K562 (cell line): ENCODE measurements around the gene MBOAT2. TPM values are rescaled to one million over a fixed set of nuclear protein-coding genes. Genes with fewer than 3 reads are reported as not detected.
A peak's percentile ranks its signal among the peaks of the same experiment; 100 is the strongest.

Experiments
- ATAC-seq: fragments of 200-7000 bp; cut with Tn5 transposase; 3 replicates; pipeline ENCODE4 v1.9.1; 2020; ENCODE audit warnings: moderate library complexity
- BruUV-seq: library from RNA; stranded (reverse); fragments of 400-500 nt; replicated peaks from 2 replicates; lab custom pipeline; 2021; lab: Mats Ljungman, UMichigan
- CTCF ChIA-PET: fragments of 300-600 bp; formaldehyde crosslinking; extraction: SDS; loops from one replicate; lab custom pipeline; 2021; ENCODE audit warnings: low intra/inter-chr PET ratio; lab: Yijun Ruan, JAX
- POLR2A ChIA-PET: fragments of 300-600, 350-650 bp; sonication (Branson Sonifier 250); formaldehyde crosslinking; extraction: SDS; loops from one replicate; lab custom pipeline; 2021; ENCODE audit warnings: antibody characterized with exemption, inconsistent platforms; lab: Yijun Ruan, JAX
- DNase-seq, 4 experiments: peaks; one replicate each; pipeline versions ENCODE4 v3.0.0 to v3.0.0-alpha.2; 2011 to 2018; ENCODE audit warnings: low spot score in 3 of 4, mixed read lengths in 3 of 4; ENCODE audit errors: extremely low read depth in 1 of 4
- FAIRE-seq: peaks from 2 replicates; lab custom pipeline; 2011; peaks lifted over from hg19 to GRCh38; lab: Jason Lieb, UNC
- H2AFZ ChIP-seq: 2 replicates; pipeline ENCODE4 v1.6.0; 2011; ENCODE audit warnings: low read depth, low read length, control low read depth, inconsistent platforms
- H3K27ac ChIP-seq: fragments of 200-600 bp; 3 replicates; pipeline ENCODE4 v1.8.0; 2011; ENCODE audit warnings: low read depth, mild to moderate bottlenecking, control low read depth, inconsistent platforms, low read length, moderate library complexity, mixed read lengths; ENCODE audit errors: extremely low read depth
- H3K27me3 ChIP-seq, 2 experiments: fragments of 300-600 bp in 1 of 2; 2 replicates in 1 of 2; 3 replicates in 1 of 2; pipeline versions ENCODE4 v1.6.0 to v1.8.0; 2011; ENCODE audit warnings: inconsistent platforms in 2 of 2, low read length in 2 of 2, mild to moderate bottlenecking in 1 of 2, mixed read lengths in 1 of 2, moderate library complexity in 1 of 2; ENCODE audit not compliant: control insufficient read depth in 2 of 2, insufficient read depth in 2 of 2
- H3K36me3 ChIP-seq: fragments of 300-600 bp; 3 replicates; pipeline ENCODE4 v1.8.0; 2011; ENCODE audit warnings: mild to moderate bottlenecking, low read length, inconsistent platforms; ENCODE audit not compliant: control insufficient read depth, insufficient read depth
- H3K4me1 ChIP-seq, 2 experiments: fragments of 200-600 bp in 1 of 2; replicated peaks in 1 of 2; 2 replicates in 1 of 2; 3 replicates in 1 of 2; pipeline versions ENCODE4 v1.5.1 to v1.8.0; 2011; ENCODE audit warnings: inconsistent platforms in 2 of 2, low read length in 2 of 2, mild to moderate bottlenecking in 1 of 2, mixed read lengths in 1 of 2, moderate library complexity in 1 of 2; ENCODE audit not compliant: control insufficient read depth in 2 of 2, insufficient read depth in 2 of 2
- H3K4me2 ChIP-seq: 2 replicates; pipeline ENCODE4 v1.6.1; 2011; ENCODE audit warnings: low read length, control low read depth, inconsistent platforms, mixed read lengths; ENCODE audit not compliant: insufficient read depth
- H3K4me3 ChIP-seq: fragments of 200-600 bp; sonication (generic), shearing (Covaris generic); 2 replicates; pipeline ENCODE4 v1.5.1; 2016; ENCODE audit warnings: control low read depth, inconsistent platforms
- H3K79me2 ChIP-seq: fragments of 200-600 bp; 3 replicates; pipeline ENCODE4 v1.8.0; 2011; ENCODE audit warnings: low read length, inconsistent platforms; ENCODE audit not compliant: control insufficient read depth, insufficient read depth
- H3K9ac ChIP-seq, 2 experiments: 2 replicates each; pipeline versions ENCODE4 v1.6.0 to v1.6.1; 2011; ENCODE audit warnings: low read depth in 2 of 2, low read length in 2 of 2, control low read depth in 1 of 2, inconsistent platforms in 1 of 2, mild to moderate bottlenecking in 1 of 2, mixed read lengths in 1 of 2; ENCODE audit not compliant: insufficient read depth in 1 of 2
- H3K9me1 ChIP-seq: one replicate; pipeline ENCODE4 v1.6.0; 2011; ENCODE audit warnings: inconsistent platforms, mild to moderate bottlenecking, low read length, moderate library complexity; ENCODE audit not compliant: control insufficient read depth, insufficient read depth
- H3K9me3 ChIP-seq: replicated peaks from 2 replicates; pipeline ENCODE4 v1.5.1; 2011; ENCODE audit warnings: low read depth, low read length, inconsistent platforms; ENCODE audit not compliant: control insufficient read depth, insufficient read depth
- H4K20me1 ChIP-seq: replicated peaks from 2 replicates; pipeline ENCODE4 v1.6.1; 2011; ENCODE audit warnings: low read length, inconsistent platforms, mixed read lengths; ENCODE audit not compliant: control insufficient read depth, insufficient read depth
- DNMT1 ChIP-seq: fragments of 450-650 bp; IDR thresholded peaks from 2 replicates; pipeline ENCODE4 v1.6.1; 2016; ENCODE audit warnings: antibody characterized with exemption, mild to moderate bottlenecking
- HIVEP1 ChIP-seq: fragments of 250-450 bp; sonication (Bioruptor Pico); IDR thresholded peaks from 2 replicates; pipeline ENCODE4 v1.4.0; 2020; ENCODE audit warnings: mild to moderate bottlenecking
- MTA3 ChIP-seq: fragments of 450-650 bp; formaldehyde crosslinking; IDR thresholded peaks from 2 replicates; pipeline ENCODE4 v1.6.1; 2017; ENCODE audit warnings: mild to moderate bottlenecking, borderline replicate concordance
- NFE2 ChIP-seq: IDR thresholded peaks from 2 replicates; pipeline ENCODE4 v1.6.1; 2014; ENCODE audit warnings: antibody characterized with exemption, low read depth
- RBM22 ChIP-seq: fragments of 200-400 bp; formaldehyde crosslinking; IDR thresholded peaks from 2 replicates; pipeline ENCODE4 v1.6.1; 2018; ENCODE audit warnings: low read length, low read depth; ENCODE audit not compliant: poor library complexity, severe bottlenecking
- UBTF ChIP-seq, 2 experiments: IDR thresholded peaks; 2 replicates each; pipeline ENCODE4 v1.6.1; 2012; ENCODE audit warnings: improper control_type of control experiment in 2 of 2, low read depth in 2 of 2, low read length in 2 of 2, borderline replicate concordance in 1 of 2
- USF2 ChIP-seq: sonication (generic); formaldehyde crosslinking; IDR thresholded peaks from 2 replicates; pipeline ENCODE4 v1.5.0; 2020; ENCODE audit warnings: missing genetic modification reagents
- ZKSCAN8 ChIP-seq: fragments of 200-800 bp; sonication (Bioruptor generic); IDR thresholded peaks from 2 replicates; pipeline ENCODE4 v1.6.1; 2016; ENCODE audit warnings: missing genetic modification characterization, missing compliant biosample characterization
- ZNF316 ChIP-seq: fragments of 450-650 bp; IDR thresholded peaks from 2 replicates; pipeline ENCODE4 v1.6.1; 2016
- WGBS: fragments of 100-300 bp; shearing (Covaris generic); methylation state at CpG from one replicate; pipeline ENCODE4 v1.1.6; 2016; ENCODE audit warnings: low coverage, mixed read lengths; ENCODE audit not compliant: insufficient coverage; ENCODE audit errors: missing lambda C conversion rate; 5-methylcytosine and 5-hydroxymethylcytosine counted together
- in situ Hi-C: fragments of 300-500 bp; cut with MboI; formaldehyde crosslinking; loops from 4 replicates; pipeline ENCODE4 v1.15.0; 2018; ENCODE audit warnings: inconsistent platforms, mixed read lengths
- intact Hi-C: fragments of 100-400 bp; cut with micrococcal nuclease; formaldehyde crosslinking; loops from 2 replicates; pipeline ENCODE4 v1.14.2; 2022
- polyA plus RNA-seq, 8 experiments: library from polyadenylated mRNA; depleted of rRNA in 4 of 8; stranded (reverse) in 5 of 8; unstranded in 3 of 8; fragments of >200 nt; fragmentation: Nextera tagmentation in 2 of 8; fragmentation: Illumina TruSeq in 1 of 8; extraction: Ambion mirVana in 2 of 8; extraction: Trizol in 1 of 8; gene quantifications; 2 replicates each; pipeline versions ENCODE4 v1.2.1 to v1.2.3, GENCODE V29; 2011 to 2014; ENCODE audit warnings: inconsistent platforms in 1 of 8, missing spikeins in 1 of 8
- total RNA-seq, 7 experiments: library from RNA; depleted of rRNA in 6 of 7; stranded (reverse); fragments of >200 nt in 6 of 7; fragmentation: Illumina TruSeq in 2 of 7; extraction: Trizol in 2 of 7; gene quantifications; 2 replicates each; pipeline versions ENCODE4 v1.2.1 to v1.2.3, GENCODE V29; 2011 to 2021; ENCODE audit warnings: low replicate concordance in 1 of 7

MBOAT2 gene
- total and polyA plus RNA-seq, 9 of the 15 experiments (the other 6 are each of a cell fraction or from before 2014, with no cell fraction given) = 8.4 to 122 (median 27.6) TPM

DNA sequence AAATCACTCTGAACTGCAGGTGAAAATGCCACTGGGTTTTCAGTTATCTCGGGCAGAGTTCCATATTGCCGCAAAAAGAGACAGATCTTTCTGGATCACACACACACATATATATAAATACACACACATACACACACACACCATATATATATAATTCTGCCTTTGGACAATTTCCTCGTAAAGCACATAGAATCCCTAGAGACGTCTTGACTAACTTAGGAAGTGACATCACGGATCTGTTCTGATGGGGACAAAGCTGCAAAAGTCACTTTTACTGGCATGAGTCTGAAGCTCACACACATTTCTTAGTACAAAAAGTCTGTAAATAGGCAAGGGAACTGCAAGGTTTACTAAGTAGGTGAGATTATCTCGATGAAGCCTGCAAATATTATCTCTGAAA lies 28.6 kb upstream of the MBOAT2 start:
- ATAC-seq = no peak
- Histone ChIP-seq H3K27ac (no peak overlapping the region), H3K9me1 (no peaks in the 10 kb centered on the region), H3K9me3 (no peaks in the 10 kb centered on the region), H3K36me3 (no peaks in the 10 kb centered on the region), H3K79me2 (no peaks in the 10 kb centered on the region), H3K4me2 (no peak overlapping the region), H3K9ac (no peak overlapping the region), H4K20me1 (no peaks in the 10 kb centered on the region), H2AFZ (peak overlapping the region; percentile 83), H3K4me3 (no peak overlapping the region), H3K4me1 (peaks cover 7 to 19% of the 10 kb centered on the region in 2 experiments; a peak in 4 of 5 replicates), H3K27me3 (no peaks in the 10 kb centered on the region)
- ChIA-PET POLR2A (interaction anchor here (2.1 kb wide), 1 partner anchor 14 kb away, joined by 9 read pairs; no protein-coding TSS in a partner anchor), CTCF (no interaction called here)
- in situ Hi-C loops (no loop called here), intact Hi-C loops (no loop called here)
- 68% methylated on average over 6 of the region's 6 CpGs for WGBS
- FAIRE-seq = no peak
- DNase-seq = no peak
- BruUV-seq = no TSS peak
- TF ChIP-seq ZNF316 = no peak
- no peak for TF ChIP-seq MTA3
- TF ChIP-seq USF2 (CRISPR knock-in tag) = no peak
- no peak for TF ChIP-seq DNMT1
- TF ChIP-seq RBM22 = no peak
- TF ChIP-seq UBTF (IDR thresholded peaks at IDR 0.05; ENCODE audit: borderline replicate concordance in 1 of 2, low read depth in 2 of 2, low read length in 2 of 2) = no peak
- no peak for TF ChIP-seq NFE2
- TF ChIP-seq ZKSCAN8 (CRISPR knock-in tag) = no peak
- no peak for TF ChIP-seq HIVEP1 (CRISPR knock-in tag)
